Measurements from ENCODE around the gene SCN5A. TPM values are rescaled to one million over a fixed set of nuclear protein-coding genes. Genes with fewer than 3 reads are reported as not detected.

Gene SCN5A
- polyA plus RNA-seq, 1 experiment = 0.74 TPM

- peaks cover 4% of the 10 kb centered on the region for H3K27me3 ChIP-seq (ENCODE audit: control insufficient read depth, insufficient read depth, low read length)
- H3K36me3 ChIP-seq (ENCODE audit: control insufficient read depth, insufficient read depth, low read length) = no peaks in the 10 kb centered on the region
- POLR2A ChIA-PET = no interaction called here
- DNase-seq (ENCODE audit: low read depth) = no peak
- CTCF ChIA-PET = interaction anchor here (3.5 kb wide), 1 partner anchor 10 kb away, joined by 25 read pairs; no protein-coding TSS in a partner anchor
- H3K4me3 ChIP-seq (ENCODE audit: low read depth, low read length) = no peak overlapping the region
- TF ChIP-seq CTCF (IDR thresholded peaks at IDR 0.05; ENCODE audit: insufficient read depth, low read depth, low read length) = no peak
Observed at GRCh38 chr3:38641461-38642110, 7.9 kb downstream of the SCN5A start.

GRCh38 chr3:38640661-38641452 is 8.6 kb downstream of the SCN5A start:
- POLR2A ChIA-PET = no interaction called here

GRCh38 chr3:38638354-38638753 is 11.1 kb downstream of the SCN5A start:
- TF ChIP-seq CTCF (IDR thresholded peaks at IDR 0.05; ENCODE audit: insufficient read depth, low read depth, low read length) = no peak
- ChIA-PET POLR2A (no interaction called here), CTCF (interaction anchor here (3.4 kb wide), 1 partner anchor 13 kb away, joined by 10 read pairs; no protein-coding TSS in a partner anchor)
- no peak for DNase-seq (ENCODE audit: low read depth)
- Histone ChIP-seq H3K4me3 (ENCODE audit: low read depth, low read length) (no peak overlapping the region), H3K36me3 (ENCODE audit: control insufficient read depth, insufficient read depth, low read length) (no peaks in the 10 kb centered on the region), H3K27me3 (ENCODE audit: control insufficient read depth, insufficient read depth, low read length) (peaks cover 4% of the 10 kb centered on the region)

More at GRCh38 chr3:38640661-38641452, 8.6 kb downstream of the SCN5A start:
- H3K27me3 ChIP-seq (ENCODE audit: control insufficient read depth, insufficient read depth, low read length) = peaks cover 3% of the 10 kb centered on the region
- no peaks in the 10 kb centered on the region for H3K36me3 ChIP-seq (ENCODE audit: control insufficient read depth, insufficient read depth, low read length)
- no peak overlapping the region for H3K4me3 ChIP-seq (ENCODE audit: low read depth, low read length)
- CTCF ChIA-PET = interaction anchor here (3.5 kb wide), 1 partner anchor 11 kb away, joined by 25 read pairs; no protein-coding TSS in a partner anchor
- no peak for TF ChIP-seq CTCF (IDR thresholded peaks at IDR 0.05; ENCODE audit: insufficient read depth, low read depth, low read length)
- DNase-seq (ENCODE audit: low read depth) = no peak

- ChIA-PET CTCF (interaction anchor here (3.4 kb wide), 1 partner anchor 13 kb away, joined by 10 read pairs; no protein-coding TSS in a partner anchor), POLR2A (no interaction called here)
- TF ChIP-seq CTCF (IDR thresholded peaks at IDR 0.05; ENCODE audit: insufficient read depth, low read depth, low read length) = no peak
- no peaks in the 10 kb centered on the region for H3K36me3 ChIP-seq (ENCODE audit: control insufficient read depth, insufficient read depth, low read length)
- no peak for DNase-seq (ENCODE audit: low read depth)
- H3K27me3 ChIP-seq (ENCODE audit: control insufficient read depth, insufficient read depth, low read length) = peaks cover 4% of the 10 kb centered on the region
- no peak overlapping the region for H3K4me3 ChIP-seq (ENCODE audit: low read depth, low read length)
Observed at GRCh38 chr3:38637906-38638305, 11.6 kb downstream of the SCN5A start.

- H3K27me3 ChIP-seq (ENCODE audit: control insufficient read depth, insufficient read depth, low read length) = peaks cover 4% of the 10 kb centered on the region
- no peaks in the 10 kb centered on the region for H3K36me3 ChIP-seq (ENCODE audit: control insufficient read depth, insufficient read depth, low read length)
- CTCF ChIA-PET = interaction anchor here (0.7 to 3.4 kb wide), 3 partner anchors 10 to 19 kb away, joined by 3 to 10 read pairs (median 3); no protein-coding TSS in a partner anchor
- POLR2A ChIA-PET = no interaction called here
- no peak for DNase-seq (ENCODE audit: low read depth)
- no peak overlapping the region for H3K4me3 ChIP-seq (ENCODE audit: low read depth, low read length)
- no peak for TF ChIP-seq CTCF (IDR thresholded peaks at IDR 0.05; ENCODE audit: insufficient read depth, low read depth, low read length)
Observed at GRCh38 chr3:38636881-38637280, 12.6 kb downstream of the SCN5A start.
